Naive thymus-derived CD4-positive, alpha-beta T cell (primary cell): ENCODE data around the gene NUAK1. TPM values are rescaled to one million over a fixed set of nuclear protein-coding genes. Genes with fewer than 3 reads are reported as not detected.

Experiments
- ATAC-seq: fragments of 150-1000 bp; cut with Tn5 transposase; 2 replicates; pipeline ENCODE4 v1.10.0; 2021; ENCODE audit warnings: mild to moderate bottlenecking, moderate library complexity
- CTCF ChIA-PET: fragments of 350-600 bp; sonication (Branson Sonifier 250); formaldehyde crosslinking; loops from one replicate; lab custom pipeline; 2021; ENCODE audit warnings: antibody characterized with exemption; lab: Charles Lee
- POLR2A ChIA-PET: fragments of 350-600 bp; sonication (Branson Sonifier 250); formaldehyde crosslinking; loops from one replicate; lab custom pipeline; 2021; ENCODE audit warnings: antibody characterized with exemption, inconsistent platforms; lab: Charles Lee
- DNase-seq, 9 donors: peaks; one replicate each; pipeline versions ENCODE4 v3.0.0 to v3.0.0-alpha.2; 2020 to 2022; ENCODE audit warnings: mixed read lengths in 1 of 9
- H3K27ac ChIP-seq: one replicate; pipeline ENCODE4 v1.7.0; 2013; ENCODE audit warnings: mild to moderate bottlenecking, low read depth, low read length, moderate library complexity
- H3K27me3 ChIP-seq, 2 donors: one replicate each; pipeline ENCODE4 v1.7.0; 2013; ENCODE audit warnings: low read length in 2 of 2, mild to moderate bottlenecking in 2 of 2, moderate library complexity in 2 of 2; ENCODE audit not compliant: control insufficient read depth in 2 of 2, insufficient read depth in 2 of 2
- H3K36me3 ChIP-seq, 3 experiments: 1 replicate in 2 of 3; 2 replicates in 1 of 3; pipeline ENCODE4 v1.7.0; 2013; ENCODE audit warnings: low read length in 3 of 3, mild to moderate bottlenecking in 3 of 3, moderate library complexity in 1 of 3; ENCODE audit not compliant: insufficient read depth in 3 of 3, control insufficient read depth in 2 of 3
- H3K4me1 ChIP-seq, 2 donors: one replicate each; pipeline ENCODE4 v1.7.0; 2013; ENCODE audit warnings: low read length in 2 of 2, mild to moderate bottlenecking in 2 of 2, moderate library complexity in 1 of 2; ENCODE audit not compliant: control insufficient read depth in 2 of 2, insufficient read depth in 2 of 2
- H3K4me3 ChIP-seq: 2 replicates; pipeline ENCODE4 v1.7.0; 2013; ENCODE audit warnings: mild to moderate bottlenecking, low read length
- H3K9me3 ChIP-seq, 3 experiments: 1 replicate in 2 of 3; 2 replicates in 1 of 3; pipeline ENCODE4 v1.7.0; 2013; ENCODE audit warnings: low read length in 3 of 3; ENCODE audit not compliant: control insufficient read depth in 2 of 3
- H3K27ac Mint-ChIP-seq, 9 donors: one replicate each; pipeline ENCODE4 v1.8.0; 2020 to 2022; ENCODE audit warnings: mixed read lengths in 9 of 9, mild to moderate bottlenecking in 8 of 9, moderate library complexity in 5 of 9, inconsistent platforms in 2 of 9
- H3K27me3 Mint-ChIP-seq, 5 donors: one replicate each; pipeline ENCODE4 v1.8.0; 2021 to 2022; ENCODE audit warnings: mixed read lengths in 5 of 5, mild to moderate bottlenecking in 1 of 5
- H3K36me3 Mint-ChIP-seq, 5 donors: one replicate each; pipeline ENCODE4 v1.8.0; 2020 to 2022; ENCODE audit warnings: mixed read lengths in 5 of 5, mild to moderate bottlenecking in 3 of 5, inconsistent platforms in 1 of 5
- H3K4me1 Mint-ChIP-seq, 7 donors: one replicate each; pipeline ENCODE4 v1.8.0; 2020 to 2022; ENCODE audit warnings: mixed read lengths in 7 of 7, mild to moderate bottlenecking in 3 of 7, inconsistent platforms in 1 of 7
- H3K4me3 Mint-ChIP-seq, 10 donors: one replicate each; pipeline ENCODE4 v1.8.0; 2020 to 2022; ENCODE audit warnings: mild to moderate bottlenecking in 10 of 10, mixed read lengths in 10 of 10, moderate library complexity in 6 of 10, inconsistent platforms in 2 of 10
- H3K9me3 Mint-ChIP-seq, 11 donors: one replicate each; pipeline ENCODE4 v1.8.0; 2020 to 2022; ENCODE audit warnings: mixed read lengths in 11 of 11, mild to moderate bottlenecking in 4 of 11, inconsistent platforms in 1 of 11, moderate library complexity in 1 of 11
- intact Hi-C, 2 donors: fragments of 100-400 bp; cut with micrococcal nuclease; formaldehyde crosslinking; loops; one replicate each; pipeline ENCODE4 v1.15.1; 2023
- polyA plus RNA-seq, 2 donors: library from polyadenylated mRNA; unstranded; fragments of 300-500 nt; fragmentation: Illumina TruSeq; gene quantifications; one replicate each; pipeline ENCODE4 v1.2.3, GENCODE V29; 2021
- total RNA-seq, 6 experiments: library from RNA in 5 of 6; stranded (reverse) in 5 of 6; gene quantifications; 1 replicate in 5 of 6; 2 replicates in 1 of 6; pipeline ENCODE4 v1.2.3 and lab custom pipeline; 2021 to 2026

Gene NUAK1
- total and polyA plus RNA-seq, 7 experiments from 2014 or later = 0.02 to 0.51 (median 0.08) TPM; not detected in 4

GRCh38 chr12:106033161-106033675 lies 105.5 kb downstream of the NUAK1 start:
- Mint-ChIP-seq H3K4me1 (peaks cover 0 to 4% (median 0%) of the 10 kb centered on the region in 7 donors), H3K4me3 (no peak overlapping the region), H3K36me3 (no peaks in the 10 kb centered on the region), H3K27me3 (peaks cover 0 to 19% (median 10%) of the 10 kb centered on the region in 5 donors), H3K27ac (no peak overlapping the region), H3K9me3 (peaks cover 0 to 7% (median 0%) of the 10 kb centered on the region in 11 donors)
- no peak for ATAC-seq
- POLR2A ChIA-PET = no interaction called here
- H3K27me3 ChIP-seq = no peaks in the 10 kb centered on the region
- no peak overlapping the region for H3K4me3 ChIP-seq
- H3K36me3 ChIP-seq = no peaks in the 10 kb centered on the region
- CTCF ChIA-PET = interaction anchor here (0.5 kb wide), 1 partner anchor 18 kb away, joined by 3 read pairs; no protein-coding TSS in a partner anchor
- H3K27ac ChIP-seq = no peak overlapping the region
- no peaks in the 10 kb centered on the region for H3K4me1 ChIP-seq
- intact Hi-C loops = no loop called here
- DNase-seq = no peak
- H3K9me3 ChIP-seq = no peaks in the 10 kb centered on the region

- H3K27ac ChIP-seq = no peak overlapping the region
- peaks cover 3 to 19% (median 11%) of the 10 kb centered on the region in 5 donors for H3K27me3 Mint-ChIP-seq
- DNase-seq (no peak), ATAC-seq (no peak)
- POLR2A ChIA-PET = no interaction called here
- no peaks in the 10 kb centered on the region for H3K9me3 ChIP-seq
- no peaks in the 10 kb centered on the region for H3K36me3 Mint-ChIP-seq
- H3K27me3 ChIP-seq = no peaks in the 10 kb centered on the region
- no peaks in the 10 kb centered on the region for H3K4me1 ChIP-seq
- H3K27ac Mint-ChIP-seq = no peak overlapping the region
- peaks cover 0 to 4% (median 0%) of the 10 kb centered on the region in 7 donors for H3K4me1 Mint-ChIP-seq
- H3K36me3 ChIP-seq = no peaks in the 10 kb centered on the region
- CTCF ChIA-PET = no interaction called here
- no peak overlapping the region for H3K4me3 ChIP-seq
- intact Hi-C loops = no loop called here
- H3K9me3 Mint-ChIP-seq = peaks cover 0 to 3% (median 0%) of the 10 kb centered on the region in 11 donors
- no peak overlapping the region for H3K4me3 Mint-ChIP-seq
These were observed 106.2 kb downstream of the NUAK1 start for GRCh38 chr12:106032623-106032925.

- no peak overlapping the region for H3K4me3 Mint-ChIP-seq
- ATAC-seq (no peak), DNase-seq (no peak)
- no peaks in the 10 kb centered on the region for H3K36me3 ChIP-seq
- no peak overlapping the region for H3K4me3 ChIP-seq
- peaks cover 0 to 3% (median 0%) of the 10 kb centered on the region in 11 donors for H3K9me3 Mint-ChIP-seq
- H3K36me3 Mint-ChIP-seq = no peaks in the 10 kb centered on the region
- H3K4me1 ChIP-seq = no peaks in the 10 kb centered on the region
- H3K27me3 ChIP-seq = no peaks in the 10 kb centered on the region
- H3K27me3 Mint-ChIP-seq = peaks cover 4 to 21% (median 15%) of the 10 kb centered on the region in 5 donors
- H3K9me3 ChIP-seq = no peaks in the 10 kb centered on the region
- ChIA-PET CTCF (no interaction called here), POLR2A (no interaction called here)
- H3K27ac ChIP-seq = no peak overlapping the region
- no peak overlapping the region for H3K27ac Mint-ChIP-seq
- intact Hi-C loops = no loop called here
- H3K4me1 Mint-ChIP-seq = peaks cover 0 to 4% (median 0%) of the 10 kb centered on the region in 7 donors
These were observed 106.8 kb downstream of the NUAK1 start for GRCh38 chr12:106031761-106032622.

- no peaks in the 10 kb centered on the region for H3K9me3 ChIP-seq
- H3K9me3 Mint-ChIP-seq = peaks cover 0 to 3% (median 0%) of the 10 kb centered on the region in 11 donors
- no peak overlapping the region for H3K4me3 ChIP-seq
- no peaks in the 10 kb centered on the region for H3K27me3 ChIP-seq
- H3K27ac ChIP-seq = no peak overlapping the region
- ChIA-PET POLR2A (no interaction called here), CTCF (no interaction called here)
- no peaks in the 10 kb centered on the region for H3K36me3 Mint-ChIP-seq
- no peaks in the 10 kb centered on the region for H3K4me1 ChIP-seq
- peak in 1 of 9 donors; percentile 23 for DNase-seq
- intact Hi-C loops = no loop called here
- no peak for ATAC-seq
- H3K4me3 Mint-ChIP-seq = peak overlapping the region in 1 of 10 donors; percentile 73
- peaks cover 0 to 4% (median 0%) of the 10 kb centered on the region in 7 donors for H3K4me1 Mint-ChIP-seq
- peak overlapping the region in 1 of 9 donors; percentile 66 for H3K27ac Mint-ChIP-seq
- peaks cover 6 to 25% (median 21%) of the 10 kb centered on the region in 5 donors for H3K27me3 Mint-ChIP-seq
- no peaks in the 10 kb centered on the region for H3K36me3 ChIP-seq
These were observed 108.3 kb downstream of the NUAK1 start for GRCh38 chr12:106030210-106031071.

GRCh38 chr12:106029532-106029931 lies 109.2 kb downstream of the NUAK1 start:
- intact Hi-C loops = no loop called here
- Histone ChIP-seq H3K9me3 (no peaks in the 10 kb centered on the region), H3K27ac (no peak overlapping the region), H3K27me3 (no peaks in the 10 kb centered on the region), H3K36me3 (no peaks in the 10 kb centered on the region), H3K4me3 (no peak overlapping the region), H3K4me1 (no peaks in the 10 kb centered on the region)
- ChIA-PET POLR2A (no interaction called here), CTCF (no interaction called here)
- no peaks in the 10 kb centered on the region for H3K36me3 Mint-ChIP-seq
- peaks cover 0 to 4% (median 0%) of the 10 kb centered on the region in 7 donors for H3K4me1 Mint-ChIP-seq
- no peak overlapping the region for H3K4me3 Mint-ChIP-seq
- H3K27me3 Mint-ChIP-seq = peaks cover 6 to 24% (median 20%) of the 10 kb centered on the region in 5 donors
- H3K27ac Mint-ChIP-seq = no peak overlapping the region
- no peak for DNase-seq
- ATAC-seq = no peak
- peaks cover 0 to 3% (median 0%) of the 10 kb centered on the region in 11 donors for H3K9me3 Mint-ChIP-seq

GRCh38 chr12:106027911-106028310 lies 110.8 kb downstream of the NUAK1 start:
- no peaks in the 10 kb centered on the region for H3K4me1 ChIP-seq
- no peak for ATAC-seq
- H3K36me3 Mint-ChIP-seq = no peaks in the 10 kb centered on the region
- CTCF ChIA-PET = no interaction called here
- H3K27ac ChIP-seq = no peak overlapping the region
- peaks cover 0 to 4% (median 0%) of the 10 kb centered on the region in 7 donors for H3K4me1 Mint-ChIP-seq
- no peak overlapping the region for H3K27ac Mint-ChIP-seq
- peaks cover 6 to 24% (median 20%) of the 10 kb centered on the region in 5 donors for H3K27me3 Mint-ChIP-seq
- POLR2A ChIA-PET = no interaction called here
- peaks cover 0 to 3% (median 0%) of the 10 kb centered on the region in 11 donors for H3K9me3 Mint-ChIP-seq
- no peak overlapping the region for H3K4me3 Mint-ChIP-seq
- no peaks in the 10 kb centered on the region for H3K27me3 ChIP-seq
- H3K9me3 ChIP-seq = no peaks in the 10 kb centered on the region
- no peak overlapping the region for H3K4me3 ChIP-seq
- H3K36me3 ChIP-seq = no peaks in the 10 kb centered on the region
- intact Hi-C loops = no loop called here
- no peak for DNase-seq
